Measurements from ENCODE around the gene ERICH3. TPM values are rescaled to one million over a fixed set of nuclear protein-coding genes. Genes with fewer than 3 reads are reported as not detected.

The ERICH3 gene
- total RNA-seq, 1 donor from 2014 or later = 8.1 TPM

DNA sequence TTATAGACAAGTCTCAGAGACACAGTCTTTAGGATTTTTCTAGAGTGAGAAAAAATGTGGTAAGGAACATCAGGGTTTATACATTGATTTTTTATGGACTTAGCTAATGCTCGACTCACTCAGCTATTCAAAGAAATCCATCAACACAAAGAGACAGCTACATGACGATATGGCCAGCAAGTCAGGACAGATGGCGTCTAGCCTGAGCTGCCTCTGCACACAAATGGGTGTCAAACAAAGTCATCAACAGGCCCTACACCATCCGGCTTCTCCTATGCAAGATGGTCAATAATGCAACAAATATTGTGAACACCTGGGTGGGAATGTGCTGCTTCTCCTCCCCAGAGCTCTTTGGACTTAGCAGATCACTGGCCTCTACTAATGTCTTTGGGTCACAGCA, 13.3 kb upstream of the ERICH3 start:
- Histone ChIP-seq H3K27ac (no peak overlapping the region), H3K4me1 (no peaks in the 10 kb centered on the region), H3K36me3 (no peaks in the 10 kb centered on the region), H3K9me3 (no peaks in the 10 kb centered on the region), H3K4me3 (no peak overlapping the region), H3K27me3 (ENCODE audit: low read depth) (no peaks in the 10 kb centered on the region)
- TF ChIP-seq CTCF (IDR thresholded peaks at IDR 0.05) = no peak
- DNase-seq (no peak), ATAC-seq (no peak)
- intact Hi-C loops (cut with DNase I) = no loop called here

- Histone ChIP-seq H3K4me1 (no peaks in the 10 kb centered on the region), H3K36me3 (no peaks in the 10 kb centered on the region), H3K27ac (no peak overlapping the region), H3K27me3 (ENCODE audit: low read depth) (no peaks in the 10 kb centered on the region), H3K4me3 (no peak overlapping the region), H3K9me3 (no peaks in the 10 kb centered on the region)
- no peak for DNase-seq
- TF ChIP-seq CTCF (IDR thresholded peaks at IDR 0.05) = no peak
- ATAC-seq = no peak
- intact Hi-C loops (cut with DNase I) = no loop called here
Measured at GRCh38 chr1:74684301-74684700, 10.7 kb upstream of the ERICH3 start.

GRCh38 chr1:74683656-74684055, 10.1 kb upstream of the ERICH3 start:
- H3K9me3 ChIP-seq = no peaks in the 10 kb centered on the region
- no peak overlapping the region for H3K27ac ChIP-seq
- H3K27me3 ChIP-seq (ENCODE audit: low read depth) = no peaks in the 10 kb centered on the region
- no peaks in the 10 kb centered on the region for H3K4me1 ChIP-seq
- DNase-seq (no peak), ATAC-seq (no peak)
- H3K36me3 ChIP-seq = no peaks in the 10 kb centered on the region
- no peak for TF ChIP-seq CTCF (IDR thresholded peaks at IDR 0.05)
- no peak overlapping the region for H3K4me3 ChIP-seq
- intact Hi-C loops (cut with DNase I) = no loop called here

DNA sequence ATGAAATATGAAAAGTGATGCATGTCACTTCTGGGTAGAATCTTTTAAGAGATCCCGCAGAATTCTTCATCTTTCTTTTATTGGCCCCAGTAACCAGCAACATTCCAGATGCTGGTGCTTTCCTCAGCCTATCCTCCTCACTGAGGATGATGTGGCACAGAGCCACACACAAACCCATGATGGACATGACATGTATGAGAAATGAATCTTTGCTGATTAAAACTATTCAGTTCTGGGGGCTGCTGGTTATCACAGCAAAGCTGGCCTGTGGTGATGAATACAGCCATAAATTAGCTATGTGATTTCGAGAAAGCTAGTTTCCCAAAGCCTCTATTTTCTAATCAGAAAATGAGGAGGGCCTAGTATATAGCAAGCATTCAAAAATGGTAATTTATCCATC, 8.3 kb upstream of the ERICH3 start:
- Histone ChIP-seq H3K4me3 (no peak overlapping the region), H3K9me3 (no peaks in the 10 kb centered on the region), H3K36me3 (no peaks in the 10 kb centered on the region), H3K27me3 (ENCODE audit: low read depth) (no peaks in the 10 kb centered on the region), H3K4me1 (no peaks in the 10 kb centered on the region), H3K27ac (no peak overlapping the region)
- TF ChIP-seq CTCF (IDR thresholded peaks at IDR 0.05) = no peak
- ATAC-seq (no peak), DNase-seq (no peak)
- intact Hi-C loops (cut with DNase I) = no loop called here

DNA sequence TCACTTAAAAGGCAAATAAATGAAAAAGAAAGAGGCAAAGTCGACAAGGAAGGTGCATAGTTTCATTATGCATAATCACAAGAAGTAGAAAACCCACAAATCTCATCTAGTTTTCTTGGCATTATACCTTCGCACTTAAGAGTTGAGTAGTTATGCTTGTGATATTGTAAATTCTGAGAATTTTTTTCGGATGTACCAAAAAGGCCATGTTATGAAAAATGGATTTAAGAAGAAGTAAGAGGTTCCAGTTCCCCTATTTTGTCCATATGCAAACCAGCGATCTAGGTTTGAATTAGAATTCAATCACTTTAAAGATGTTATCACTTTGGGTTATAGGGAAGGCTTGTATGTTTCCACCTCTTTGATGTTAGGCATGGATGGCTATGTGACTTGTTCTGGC, 7.9 kb upstream of the ERICH3 start:
- H3K4me3 ChIP-seq = no peak overlapping the region
- DNase-seq (no peak), ATAC-seq (no peak)
- no peak for TF ChIP-seq CTCF (IDR thresholded peaks at IDR 0.05)
- intact Hi-C loops (cut with DNase I) = no loop called here
- H3K36me3 ChIP-seq = no peaks in the 10 kb centered on the region
- H3K4me1 ChIP-seq = no peaks in the 10 kb centered on the region
- no peak overlapping the region for H3K27ac ChIP-seq
- H3K9me3 ChIP-seq = no peaks in the 10 kb centered on the region
- H3K27me3 ChIP-seq (ENCODE audit: low read depth) = no peaks in the 10 kb centered on the region

- no peak overlapping the region for H3K27ac ChIP-seq
- no peaks in the 10 kb centered on the region for H3K4me1 ChIP-seq
- no peaks in the 10 kb centered on the region for H3K9me3 ChIP-seq
- ATAC-seq (no peak), DNase-seq (no peak)
- no peak overlapping the region for H3K4me3 ChIP-seq
- intact Hi-C loops (cut with DNase I) = no loop called here
- no peaks in the 10 kb centered on the region for H3K27me3 ChIP-seq (ENCODE audit: low read depth)
- no peaks in the 10 kb centered on the region for H3K36me3 ChIP-seq
- no peak for TF ChIP-seq CTCF (IDR thresholded peaks at IDR 0.05)
Measured at GRCh38 chr1:74681001-74681400, 7.4 kb upstream of the ERICH3 start.
